Adipose tissue (tissue), 3 donors: ENCODE results near the gene SLC27A5. TPM values are rescaled to one million over a fixed set of nuclear protein-coding genes. Genes with fewer than 3 reads are reported as not detected.
"Not testable (repeated sequence)": the region's sequence is repeated elsewhere in the genome, so short reads cannot be mapped to it uniquely, and the experiment has no call there.

Source experiments
- H3K27ac ChIP-seq: one replicate; pipeline ENCODE4 v1.5.1; 2013; ENCODE audit warnings: low read depth, low read length
- WGBS, 3 donors: extraction: QIAGEN DNeasy Blood & Tissue Kit; methylation state at CpG; one replicate each; pipeline ENCODE4 v1.1.7; 2013; 5-methylcytosine and 5-hydroxymethylcytosine counted together
- polyA plus RNA-seq, 3 donors: library from polyadenylated mRNA; stranded (reverse); fragments of 200-250 nt; gene quantifications; one replicate each; pipeline ENCODE4 v1.2.3, GENCODE V29; 2013
- donor health status: healthy with polysubstance abuse.
- donor health status: Bipolar disorder and iron deficiency.
- donor health status: healthy.

SLC27A5 gene
- polyA plus RNA-seq, 3 donors = 11.7 to 19.5 (median 12.5) TPM

DNA sequence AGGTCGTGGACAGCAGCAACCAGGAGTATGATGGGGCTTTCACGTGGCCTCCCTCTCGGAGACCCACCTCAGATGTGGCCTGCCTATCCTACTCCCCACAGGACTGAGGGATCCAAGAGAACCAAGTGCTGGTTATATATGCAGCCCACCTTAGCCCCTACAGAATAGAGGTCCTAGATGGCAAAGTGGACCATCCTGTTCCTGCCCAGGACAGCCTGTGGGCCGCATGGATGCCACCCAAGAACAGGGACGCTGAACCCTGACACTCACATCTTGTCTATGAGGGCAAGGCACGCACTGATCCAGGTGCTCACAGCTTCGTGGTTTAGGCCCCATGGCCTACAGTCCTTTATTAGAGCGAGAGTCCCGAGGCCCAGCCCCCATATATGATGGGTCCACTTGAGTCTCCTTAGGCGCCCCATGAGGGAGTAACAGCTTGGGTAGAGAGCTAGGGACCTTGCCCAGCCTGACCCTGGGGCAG lies 1.5 kb upstream of the SLC27A5 start:
- WGBS, 3 donors = 79 to 87% (median 84%) methylated on average over 10 of the region's 10 CpGs

DNA sequence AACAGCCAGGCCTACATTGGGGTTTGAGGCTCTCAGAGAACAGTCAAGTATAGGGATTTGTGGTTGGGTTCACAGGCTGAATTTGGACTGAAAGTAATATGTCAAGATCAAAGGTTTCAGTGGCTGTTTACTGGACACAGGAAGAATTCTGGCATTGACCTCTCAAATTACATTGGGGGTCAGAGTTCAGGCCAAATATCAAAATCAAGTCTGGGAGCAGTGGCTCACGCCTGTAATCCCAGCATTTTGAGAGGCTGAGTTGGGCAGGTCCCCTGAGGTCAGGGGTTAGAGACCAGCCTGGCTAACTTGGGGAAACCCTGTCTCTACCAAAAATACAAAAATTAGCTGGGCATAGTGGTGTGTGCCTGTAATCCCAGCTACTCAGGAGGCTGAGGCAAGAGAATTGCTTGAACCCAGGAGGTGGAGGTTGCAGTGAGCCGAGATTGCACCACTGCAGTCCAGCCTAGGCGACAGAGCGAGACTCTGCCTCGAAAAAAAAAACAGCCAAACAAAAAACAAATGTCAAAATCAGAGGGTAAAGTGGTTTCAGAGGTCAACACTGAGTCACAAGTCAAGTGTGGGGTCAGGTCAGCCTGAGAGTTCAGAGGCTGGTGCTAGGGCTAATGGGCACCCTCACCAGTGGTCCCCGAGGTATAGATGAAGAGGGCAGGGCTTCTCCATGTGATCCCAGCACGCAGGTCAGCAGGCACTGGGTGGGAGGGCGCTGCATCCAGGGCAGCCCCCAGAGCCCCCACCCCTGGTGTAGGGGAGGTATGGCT lies 1.5 kb downstream of the SLC27A5 start:
- no peak overlapping the region for H3K27ac ChIP-seq
- WGBS, 3 donors = 79 to 87% (median 82%) methylated on average over 8 of the region's 8 CpGs

More for the DNA sequence above, 1.5 kb upstream of the SLC27A5 start:
- H3K27ac ChIP-seq = no peak overlapping the region

DNA sequence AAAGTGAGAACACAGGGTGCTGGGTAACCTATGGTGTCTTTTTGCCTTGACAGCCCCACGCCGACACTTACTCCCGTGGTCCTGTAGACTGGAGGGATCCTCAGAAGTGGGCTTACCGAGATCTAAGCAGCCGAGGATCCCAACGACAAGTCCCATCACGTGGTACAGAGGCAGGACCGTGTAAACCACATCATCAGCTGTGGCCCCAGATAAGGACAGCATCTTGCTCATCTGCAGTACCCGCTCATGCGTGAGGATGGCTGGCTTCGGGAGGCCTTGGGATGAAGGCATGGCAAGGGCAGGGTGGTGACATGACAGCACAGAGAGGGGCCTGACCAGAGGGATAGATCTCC lies 2.1 kb downstream of the SLC27A5 start:
- 85 to 89% (median 86%) methylated on average over 11 of the region's 11 CpGs for WGBS, 3 donors
- no peak overlapping the region for H3K27ac ChIP-seq

DNA sequence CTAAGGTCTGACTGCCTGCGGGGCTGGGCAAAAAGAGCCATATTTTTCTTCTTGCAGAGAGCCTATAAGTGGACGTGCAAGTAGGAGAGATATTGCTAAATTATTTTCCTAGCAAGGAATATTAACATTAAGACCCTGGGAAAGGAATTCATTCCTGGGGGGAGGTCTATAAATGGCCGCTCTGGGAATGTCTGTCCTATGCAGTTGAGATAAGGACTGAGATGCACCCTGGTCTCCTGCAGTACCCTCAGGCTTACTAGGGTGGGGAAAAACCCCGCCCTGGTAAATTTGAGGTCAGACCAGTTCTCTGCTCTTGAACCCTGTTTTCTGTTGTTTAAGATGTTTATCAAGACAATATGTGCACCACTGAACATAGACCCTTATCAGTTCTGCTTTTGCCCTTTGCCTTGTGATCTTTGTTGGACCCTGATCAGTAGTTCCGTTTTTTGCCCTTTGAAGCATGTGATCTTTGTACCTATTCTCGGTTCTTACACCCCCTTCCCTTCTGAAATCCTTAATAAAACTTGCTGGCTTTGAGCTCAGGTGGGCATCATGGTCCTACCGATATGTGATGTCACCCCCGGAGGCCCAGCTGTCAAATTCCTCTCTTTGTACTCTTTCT lies 4.1 kb downstream of the SLC27A5 start:
- WGBS, 3 donors = 78 to 84% (median 81%) methylated on average over 7 of the region's 8 CpGs
- not testable (repeated sequence) for H3K27ac ChIP-seq

DNA sequence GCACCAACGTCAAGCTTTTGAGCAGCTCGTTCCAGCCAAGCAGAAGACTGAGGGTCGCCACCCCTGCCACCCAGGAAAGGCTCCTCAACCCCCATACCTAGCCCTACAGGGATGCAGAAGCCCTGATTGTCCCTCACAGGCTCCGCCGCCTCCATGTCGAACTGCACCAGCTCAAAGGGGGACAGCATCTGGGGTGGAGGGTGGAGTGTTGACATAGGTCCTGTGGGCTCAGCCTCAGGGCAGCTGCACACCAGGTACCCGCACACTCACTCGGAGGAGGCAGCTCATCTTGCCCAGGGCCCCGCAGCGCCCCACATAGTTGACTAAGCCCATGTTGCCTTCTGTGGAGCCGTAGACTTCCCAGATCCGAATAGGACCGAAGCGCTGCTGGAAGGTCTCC lies 11.6 kb downstream of the SLC27A5 start:
- 92 to 95% (median 95%) methylated on average over 14 of the region's 14 CpGs for WGBS, 3 donors
- H3K27ac ChIP-seq = no peak overlapping the region

DNA sequence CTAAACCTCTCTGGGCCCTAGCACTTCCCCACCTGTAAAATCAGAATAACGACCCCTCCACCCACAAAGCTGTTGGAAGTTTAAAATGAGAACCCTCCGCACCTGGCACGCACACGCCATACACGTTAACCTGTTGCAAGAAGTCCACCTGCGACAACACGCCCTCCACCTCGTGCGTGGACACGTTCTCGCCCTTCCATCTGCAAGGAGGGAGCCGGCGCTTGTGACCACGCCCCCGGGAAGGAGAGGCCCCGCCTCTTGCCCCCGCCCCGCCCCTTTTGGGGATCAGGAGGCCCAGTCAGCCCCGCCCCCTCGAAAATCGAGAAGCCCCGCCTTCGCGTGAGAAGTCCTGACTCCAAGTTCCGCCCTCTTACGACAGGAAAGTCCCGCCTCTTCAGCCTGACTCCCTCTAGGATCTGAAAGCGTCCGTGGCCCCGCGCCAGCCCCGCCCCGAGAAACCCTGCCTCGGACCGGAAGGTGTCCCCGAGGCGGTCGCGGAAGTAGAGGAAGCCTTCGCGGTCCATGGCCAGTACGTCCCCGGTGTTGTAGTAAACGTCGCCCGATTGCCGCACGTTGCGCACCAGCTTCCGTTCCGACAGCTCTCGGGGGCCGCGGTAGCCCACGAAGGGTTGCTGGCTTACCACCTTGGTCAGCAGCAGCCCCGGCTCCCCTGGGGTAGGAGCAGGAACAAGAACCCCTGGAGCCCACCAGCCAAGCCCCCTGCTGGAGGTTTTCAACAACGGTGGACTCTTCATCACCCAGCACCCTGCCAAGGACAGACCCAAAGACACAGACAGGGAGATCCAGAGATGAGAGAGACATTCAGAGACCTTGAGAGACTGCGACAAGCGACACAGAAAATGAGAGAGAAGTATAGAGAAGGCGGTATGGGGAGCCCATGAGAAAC lies 12.5 kb downstream of the SLC27A5 start:
- peak overlapping the region; percentile 7 for H3K27ac ChIP-seq
- WGBS, 3 donors = 1 to 2% (median 2%) methylated on average over 56 to 60 of the region's 60 CpGs

DNA sequence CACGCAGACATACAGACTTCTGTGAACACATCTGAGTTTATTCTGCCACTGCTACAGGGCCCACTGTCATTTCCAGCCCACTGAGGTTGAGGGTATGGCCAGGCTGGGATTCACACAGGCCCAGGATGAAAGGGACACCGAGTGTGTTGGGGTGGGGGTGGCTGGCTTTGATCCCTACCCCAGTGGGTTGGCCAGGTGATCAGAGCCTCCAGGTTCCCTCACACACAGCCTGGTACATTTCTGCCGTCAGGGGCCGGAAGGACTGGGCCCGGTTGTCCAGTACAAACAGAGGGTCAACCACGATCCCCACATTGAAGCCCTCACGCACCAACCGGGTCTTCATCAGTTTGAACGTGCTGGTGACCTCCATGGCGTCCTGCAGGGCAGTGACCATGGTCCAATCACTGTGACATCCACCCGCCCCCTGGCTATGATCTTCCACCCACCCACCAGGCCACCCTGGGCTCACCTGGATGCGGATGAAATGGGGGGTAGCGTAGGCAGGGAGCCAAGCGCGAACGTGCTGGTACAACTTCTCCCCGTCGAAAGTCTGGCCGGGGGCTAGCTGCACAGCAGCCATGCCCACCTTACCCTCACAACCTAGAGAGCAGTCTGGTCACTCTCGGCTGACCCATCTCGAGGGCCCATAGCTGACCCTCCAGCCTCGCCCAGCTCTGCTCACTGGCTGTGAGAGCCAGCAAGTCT lies 13.3 kb downstream of the SLC27A5 start:
- WGBS, 3 donors = 53 to 66% (median 57%) methylated on average over 21 to 22 of the region's 22 CpGs
- H3K27ac ChIP-seq = no peak overlapping the region

DNA sequence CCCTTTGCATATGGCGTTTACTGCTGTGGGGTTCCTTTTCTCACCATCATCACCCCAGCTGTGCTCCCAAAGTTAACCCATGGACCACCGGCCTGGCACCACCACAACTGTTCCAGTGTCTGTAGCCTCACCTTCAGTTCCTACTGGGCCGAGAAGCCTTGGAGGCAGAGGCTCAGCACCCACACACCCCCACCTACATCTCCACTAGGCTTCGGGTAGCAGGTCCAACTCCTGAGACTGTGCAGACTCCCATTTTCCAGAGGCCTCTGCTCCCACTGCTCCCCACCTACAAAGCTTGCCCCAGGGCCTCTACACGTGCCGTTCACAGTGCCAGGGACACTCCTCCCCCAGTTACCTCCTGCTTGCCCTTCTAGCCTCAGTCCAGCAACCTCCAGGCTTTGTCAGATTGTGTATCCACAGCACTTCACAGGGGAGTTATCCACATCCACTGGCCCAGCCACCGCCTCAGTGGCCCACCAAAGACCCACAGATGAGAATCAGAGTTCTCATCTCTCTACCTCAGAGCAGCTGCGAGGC lies 14.1 kb downstream of the SLC27A5 start:
- WGBS, 3 donors = 85 to 88% (median 87%) methylated on average over 8 of the region's 8 CpGs
- H3K27ac ChIP-seq = no peak overlapping the region

DNA sequence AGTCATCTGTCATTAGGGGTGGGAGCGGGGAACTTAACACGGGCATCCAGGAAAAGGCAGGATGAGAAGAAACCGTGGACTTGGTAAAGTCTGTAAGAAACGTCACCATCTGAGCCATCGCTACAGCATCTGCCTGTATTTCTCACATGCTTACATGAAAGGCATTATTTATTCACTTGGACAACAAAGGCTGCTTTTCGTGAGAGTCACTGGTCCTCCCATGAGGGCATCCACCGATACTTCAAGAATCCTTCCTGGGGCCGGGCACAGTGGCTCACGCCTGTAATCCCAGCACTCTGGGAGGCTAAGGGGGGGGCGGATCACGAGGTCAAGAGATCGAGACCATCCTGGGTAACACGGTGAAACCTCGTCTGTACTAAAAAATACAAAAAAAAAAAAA lies 19.5 kb downstream of the SLC27A5 start:
- WGBS, 3 donors = 88 to 91% (median 91%) methylated on average over 14 of the region's 14 CpGs
- H3K27ac ChIP-seq = no peak overlapping the region

DNA sequence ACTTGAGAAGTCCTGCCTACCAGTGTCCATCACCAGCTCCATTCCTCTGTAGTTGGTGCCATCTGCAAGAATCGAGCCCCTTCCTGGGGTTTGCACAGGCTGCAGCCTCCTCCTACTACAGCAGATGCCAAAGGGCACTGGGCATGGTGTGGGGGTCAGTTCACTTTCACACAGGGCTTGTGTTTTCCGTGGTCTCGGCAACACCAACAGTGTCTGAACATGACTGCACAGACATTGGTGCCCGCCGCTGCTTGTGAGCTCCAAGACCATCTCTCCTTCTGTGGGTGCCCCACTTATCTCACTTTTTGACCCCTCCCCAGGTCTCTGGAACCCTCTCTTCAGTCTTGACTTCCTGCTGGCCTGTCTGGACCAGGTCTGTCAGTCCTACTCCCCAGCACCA lies 20.4 kb downstream of the SLC27A5 start:
- H3K27ac ChIP-seq = no peak overlapping the region
- WGBS, 3 donors = 90% methylated on average over 5 of the region's 5 CpGs

DNA sequence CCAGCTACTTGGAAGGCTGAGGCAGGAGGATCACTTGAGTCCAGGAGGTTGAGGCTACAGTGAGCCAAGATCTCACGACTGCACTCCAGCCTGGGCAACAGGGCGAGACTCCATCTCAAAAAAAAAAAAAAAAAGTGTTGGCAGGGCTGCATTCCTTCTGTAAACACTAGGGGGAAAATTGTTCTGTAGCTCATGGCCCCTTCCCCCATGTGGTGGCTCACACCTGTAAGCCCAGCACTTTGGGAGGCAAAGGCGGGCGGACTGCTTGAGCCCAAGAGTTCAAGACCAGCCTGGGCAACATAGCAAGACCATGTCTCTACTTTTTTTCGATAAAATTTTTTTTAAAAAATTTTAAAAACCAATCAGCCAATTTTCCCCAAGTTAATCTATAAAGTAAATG lies 27.4 kb downstream of the SLC27A5 start:
- H3K27ac ChIP-seq = not testable (repeated sequence)
- 91 to 93% (median 92%) methylated on average over 5 of the region's 5 CpGs for WGBS, 3 donors

DNA sequence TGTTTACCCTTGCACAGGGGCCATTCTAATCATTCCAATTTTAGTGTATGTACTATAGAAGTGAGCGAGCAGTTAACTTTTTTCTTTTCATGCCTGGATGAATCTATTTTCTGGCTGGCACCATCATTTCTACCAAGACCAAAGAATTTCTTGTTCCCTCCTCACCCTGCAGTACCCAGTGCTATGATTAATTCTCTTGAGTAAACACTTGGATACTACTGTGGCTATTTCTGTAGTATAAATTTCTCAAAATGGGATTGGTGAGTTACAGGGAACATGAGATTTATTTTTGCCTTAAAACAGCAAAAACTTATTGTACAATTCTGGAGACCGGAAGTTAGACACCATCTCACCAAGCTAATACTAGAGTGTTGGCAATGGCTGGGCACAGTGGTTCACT lies 28.0 kb downstream of the SLC27A5 start:
- 90 to 96% (median 92%) methylated on average over 2 of the region's 2 CpGs for whole genome bisulfite sequencing, 3 donors
- H3K27ac ChIP-seq = no peak overlapping the region

DNA sequence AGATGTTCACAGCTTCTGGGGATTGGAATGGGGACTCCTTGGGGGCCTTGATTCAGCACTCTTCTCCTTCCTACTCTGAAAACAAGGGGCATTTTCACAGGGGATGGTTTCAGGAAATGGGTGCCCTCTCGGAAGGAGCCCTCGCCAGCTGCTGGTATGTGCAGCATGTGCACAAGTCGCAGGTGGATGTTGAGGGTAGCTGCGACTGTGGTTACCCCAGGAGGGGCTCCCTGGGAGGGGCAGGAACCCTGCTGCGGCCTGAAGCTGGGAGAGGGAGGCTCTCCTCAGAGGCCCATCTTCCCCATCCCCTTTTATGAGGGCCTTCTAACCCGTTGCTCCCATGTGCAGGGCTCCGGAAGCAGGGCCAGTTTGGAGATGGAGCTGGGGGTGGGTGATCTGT lies 29.4 kb downstream of the SLC27A5 start:
- no peak overlapping the region for H3K27ac ChIP-seq
- 82 to 90% (median 85%) methylated on average over 7 of the region's 7 CpGs for WGBS, 3 donors

DNA sequence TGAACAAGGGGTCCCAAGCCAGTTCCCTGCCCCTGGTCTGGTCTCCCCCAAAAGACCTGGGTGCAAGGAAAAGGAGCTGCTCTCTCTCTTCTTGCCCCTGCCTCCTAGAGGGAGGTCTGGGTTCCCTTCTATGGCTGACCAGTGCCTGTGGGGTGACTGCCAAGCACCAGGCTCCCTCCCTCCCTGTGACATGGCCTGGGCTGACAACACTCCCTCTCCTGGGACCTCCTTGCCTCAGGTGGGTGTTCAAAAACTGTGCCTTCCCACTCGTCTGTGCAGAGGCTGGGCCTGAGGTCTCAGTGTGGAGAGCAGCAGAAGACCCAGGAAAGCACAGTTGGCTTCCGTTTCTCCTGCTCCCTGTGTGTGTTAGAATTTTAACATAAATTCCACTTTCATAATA lies 31.0 kb downstream of the SLC27A5 start:
- no peak overlapping the region for H3K27ac ChIP-seq
- WGBS, 3 donors = 78 to 85% (median 81%) methylated on average over 2 of the region's 2 CpGs

DNA sequence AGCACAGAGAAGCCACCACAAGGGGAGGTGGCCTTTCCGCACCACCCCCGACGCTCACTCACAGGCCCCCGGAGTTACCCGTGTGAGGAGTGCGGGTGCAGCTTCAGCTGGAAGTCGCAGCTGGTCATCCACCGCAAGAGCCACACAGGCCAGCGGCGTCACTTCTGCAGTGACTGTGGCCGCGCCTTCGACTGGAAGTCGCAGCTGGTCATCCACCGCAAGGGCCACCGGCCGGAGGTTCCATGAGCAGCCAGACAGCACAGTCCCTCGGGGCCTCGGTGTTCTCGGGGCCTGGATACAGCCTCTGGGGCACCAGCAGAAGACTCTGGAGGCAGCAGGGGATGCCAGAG lies 31.3 kb downstream of the SLC27A5 start:
- WGBS, 3 donors = 88 to 93% (median 91%) methylated on average over 20 of the region's 20 CpGs
- H3K27ac ChIP-seq = no peak overlapping the region

DNA sequence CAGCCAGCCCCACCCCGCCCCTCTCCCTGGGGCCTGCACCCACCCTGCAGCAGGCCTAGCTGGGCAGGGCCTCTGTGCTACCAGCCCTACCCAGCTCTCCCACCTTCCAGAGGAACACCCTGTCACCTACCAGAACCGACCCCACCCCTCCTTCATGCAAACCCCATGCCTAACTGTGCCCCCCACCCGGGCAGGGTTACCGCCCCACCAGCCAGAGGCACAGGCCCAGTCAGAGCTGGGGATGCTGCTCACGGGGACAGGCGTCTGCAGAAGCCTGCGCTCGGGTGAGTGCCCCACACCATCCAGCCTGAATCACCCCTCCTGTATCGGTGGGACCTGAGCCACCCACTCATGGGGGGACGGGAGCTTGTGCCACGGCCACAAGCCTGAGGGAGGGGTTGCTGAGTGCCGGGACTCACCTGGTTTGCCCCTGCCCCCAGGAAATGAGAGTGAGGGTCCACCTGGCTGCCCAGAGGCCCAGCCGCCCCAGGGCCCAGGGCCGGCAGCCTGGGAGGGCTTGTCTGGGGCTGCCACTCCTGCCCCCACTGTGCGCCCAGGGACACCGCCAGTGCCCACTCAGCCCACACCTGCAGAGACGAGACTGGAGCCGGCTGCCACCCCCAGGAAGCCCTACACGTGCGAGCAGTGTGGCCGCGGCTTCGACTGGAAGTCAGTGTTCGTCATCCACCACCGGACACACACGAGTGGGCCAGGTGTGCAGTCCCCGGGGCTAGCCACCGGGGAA lies 31.9 kb downstream of the SLC27A5 start:
- H3K27ac ChIP-seq = no peak overlapping the region
- WGBS, 3 donors = 85 to 93% (median 91%) methylated on average over 28 of the region's 28 CpGs

DNA sequence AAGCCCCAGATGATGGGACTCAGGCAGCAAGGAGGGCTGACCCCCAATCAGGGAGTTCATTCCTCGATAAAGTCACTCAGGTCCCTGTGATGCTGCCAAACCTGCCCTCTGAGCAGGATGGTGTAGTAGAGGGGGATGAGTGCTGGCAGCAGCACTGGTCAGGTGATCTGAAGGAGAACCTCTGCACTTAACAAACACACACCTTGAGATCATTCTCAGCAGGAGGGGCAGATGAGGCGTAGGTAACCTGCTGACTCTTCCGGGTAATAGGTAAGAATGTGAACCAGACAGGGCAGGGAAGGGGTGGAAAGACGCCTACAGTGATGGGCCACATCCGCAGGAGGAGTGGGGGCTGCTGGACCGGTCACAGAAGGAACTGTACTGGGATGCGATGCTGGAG lies 32.5 kb downstream of the SLC27A5 start:
- H3K27ac ChIP-seq = no peak overlapping the region
- 78 to 90% (median 90%) methylated on average over 7 of the region's 7 CpGs for WGBS, 3 donors

DNA sequence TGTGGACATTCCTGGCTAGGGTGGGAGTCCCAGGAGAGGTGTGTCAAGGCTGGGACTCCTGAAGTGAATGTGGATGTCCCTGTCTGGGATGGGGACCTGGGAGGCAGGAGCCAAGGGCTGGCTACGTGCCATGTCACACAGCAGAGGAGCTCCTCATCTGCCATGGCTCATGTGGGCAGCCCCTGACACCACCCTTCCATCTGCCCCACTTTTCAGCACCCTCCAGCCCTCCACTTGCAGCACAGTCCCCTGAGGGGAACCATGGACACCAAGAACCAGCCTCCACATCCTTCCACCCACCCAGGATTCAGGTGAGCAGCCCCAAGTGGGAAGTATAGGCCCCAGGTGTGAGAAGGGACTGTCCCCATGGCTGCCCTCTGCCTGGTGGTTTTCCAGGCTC lies 33.9 kb downstream of the SLC27A5 start:
- 85 to 100% (median 90%) methylated on average over 1 of the region's 1 CpG for WGBS, 3 donors
- H3K27ac ChIP-seq = no peak overlapping the region
